Activated naive CD4-positive, alpha-beta T cell treated with anti-CD3 and anti-CD28 coated beads, Interleukin-2, amount 50 U/mL, for 16 hours (primary cell): ENCODE results near the gene HEPH.
"Not testable (repeated sequence)": the region's sequence is repeated elsewhere in the genome, so short reads cannot be mapped to it uniquely, and the experiment has no call there.

Source experiments
- DNase-seq: peaks from one replicate; pipeline ENCODE4 v3.0.0-alpha.2; 2020

The HEPH gene, protein sequence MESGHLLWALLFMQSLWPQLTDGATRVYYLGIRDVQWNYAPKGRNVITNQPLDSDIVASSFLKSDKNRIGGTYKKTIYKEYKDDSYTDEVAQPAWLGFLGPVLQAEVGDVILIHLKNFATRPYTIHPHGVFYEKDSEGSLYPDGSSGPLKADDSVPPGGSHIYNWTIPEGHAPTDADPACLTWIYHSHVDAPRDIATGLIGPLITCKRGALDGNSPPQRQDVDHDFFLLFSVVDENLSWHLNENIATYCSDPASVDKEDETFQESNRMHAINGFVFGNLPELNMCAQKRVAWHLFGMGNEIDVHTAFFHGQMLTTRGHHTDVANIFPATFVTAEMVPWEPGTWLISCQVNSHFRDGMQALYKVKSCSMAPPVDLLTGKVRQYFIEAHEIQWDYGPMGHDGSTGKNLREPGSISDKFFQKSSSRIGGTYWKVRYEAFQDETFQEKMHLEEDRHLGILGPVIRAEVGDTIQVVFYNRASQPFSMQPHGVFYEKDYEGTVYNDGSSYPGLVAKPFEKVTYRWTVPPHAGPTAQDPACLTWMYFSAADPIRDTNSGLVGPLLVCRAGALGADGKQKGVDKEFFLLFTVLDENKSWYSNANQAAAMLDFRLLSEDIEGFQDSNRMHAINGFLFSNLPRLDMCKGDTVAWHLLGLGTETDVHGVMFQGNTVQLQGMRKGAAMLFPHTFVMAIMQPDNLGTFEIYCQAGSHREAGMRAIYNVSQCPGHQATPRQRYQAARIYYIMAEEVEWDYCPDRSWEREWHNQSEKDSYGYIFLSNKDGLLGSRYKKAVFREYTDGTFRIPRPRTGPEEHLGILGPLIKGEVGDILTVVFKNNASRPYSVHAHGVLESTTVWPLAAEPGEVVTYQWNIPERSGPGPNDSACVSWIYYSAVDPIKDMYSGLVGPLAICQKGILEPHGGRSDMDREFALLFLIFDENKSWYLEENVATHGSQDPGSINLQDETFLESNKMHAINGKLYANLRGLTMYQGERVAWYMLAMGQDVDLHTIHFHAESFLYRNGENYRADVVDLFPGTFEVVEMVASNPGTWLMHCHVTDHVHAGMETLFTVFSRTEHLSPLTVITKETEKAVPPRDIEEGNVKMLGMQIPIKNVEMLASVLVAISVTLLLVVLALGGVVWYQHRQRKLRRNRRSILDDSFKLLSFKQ

DNA sequence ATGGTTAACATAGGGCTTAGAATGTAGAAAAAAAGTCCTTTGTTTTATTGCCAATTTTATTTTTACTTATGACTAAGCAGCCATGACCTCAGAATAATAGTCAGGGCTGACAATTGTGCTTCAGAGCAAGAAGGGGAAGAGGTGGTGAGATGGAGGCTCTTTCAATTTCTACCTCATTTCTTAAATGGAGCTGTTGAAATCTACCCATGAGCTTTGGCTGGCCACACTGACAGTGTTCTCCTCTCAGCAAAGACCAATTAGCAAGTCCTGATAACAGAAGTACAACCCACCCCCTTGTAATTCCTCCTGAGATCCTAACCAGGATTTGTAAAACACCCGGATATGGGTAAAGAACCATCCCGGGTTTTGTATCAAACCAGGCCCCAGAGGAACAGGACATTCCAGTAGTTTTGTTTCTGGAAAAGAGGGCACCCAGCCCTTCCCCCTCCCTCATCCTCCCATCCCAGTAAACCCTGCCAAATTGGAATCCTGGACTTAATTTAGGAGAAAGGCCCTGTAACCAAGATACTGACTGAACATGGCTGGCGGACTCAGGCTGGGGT is at the start of gene HEPH:
HEPH (plus strand) TSS at position 399 of the 563 bp plus-strand sequence. CDS start 6,324 bp downstream, outside the sequence.
- DNase-seq, result no peak

DNA sequence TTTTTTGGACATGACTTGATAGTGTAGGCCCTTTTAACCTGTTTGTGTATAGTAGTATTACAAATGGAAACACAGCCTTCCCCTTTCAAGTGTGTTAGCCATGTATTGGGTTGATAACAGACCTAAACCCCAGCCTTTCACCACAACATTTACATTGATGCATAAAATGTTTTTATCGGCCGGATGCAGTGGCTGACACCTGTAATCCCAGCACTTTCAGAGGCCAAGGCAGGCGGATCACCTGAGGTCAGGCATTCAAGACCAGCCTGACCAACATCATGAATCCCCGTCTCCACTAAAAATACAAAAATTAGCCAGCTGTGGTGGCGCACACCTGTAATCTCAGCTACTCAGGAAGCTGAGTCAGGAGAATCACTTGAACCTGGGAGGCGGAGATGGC is 45.3 kb upstream of the HEPH start:
- not testable (repeated sequence) for DNase-seq

DNA sequence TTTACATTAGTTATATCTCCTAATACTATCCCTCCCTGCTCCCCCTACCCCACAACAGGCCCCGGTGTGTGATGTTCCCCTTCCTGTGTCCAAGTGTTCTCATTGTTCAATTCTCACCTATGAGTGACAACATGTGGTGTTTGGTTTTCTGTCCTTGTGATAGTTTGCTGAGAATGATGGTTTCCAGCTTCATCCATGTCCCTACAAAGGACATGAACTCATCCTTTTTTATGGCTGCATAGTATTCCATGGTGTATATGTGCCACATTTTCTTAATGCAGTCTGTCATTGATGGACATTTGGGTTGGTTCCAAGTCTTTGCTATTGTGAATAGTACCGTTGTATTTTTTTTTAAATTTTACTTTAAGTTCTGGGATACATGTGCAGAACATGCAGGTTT is 42.7 kb upstream of the HEPH start:
- not testable (repeated sequence) for DNase-seq

DNA sequence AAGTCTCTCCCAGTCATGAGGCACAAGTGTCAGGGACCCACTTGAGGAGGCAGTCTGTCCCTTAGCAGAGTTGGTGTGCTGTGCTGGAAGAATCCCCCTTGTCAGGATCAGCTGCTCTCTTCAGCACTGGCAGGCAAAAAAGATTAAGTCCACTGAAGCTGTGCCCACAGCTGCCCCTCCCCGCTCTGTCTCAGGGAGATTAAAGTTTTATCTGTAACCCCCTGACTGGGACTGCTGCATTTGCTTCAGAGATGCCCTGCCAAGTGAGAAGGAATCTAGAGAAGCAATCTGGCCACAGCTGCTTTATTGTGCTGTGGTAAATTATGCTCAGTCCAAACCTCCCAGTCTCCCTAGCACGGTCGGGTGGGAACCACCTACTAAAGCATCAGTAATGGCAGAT is 37.4 kb upstream of the HEPH start:
- no peak for DNase-seq

DNA sequence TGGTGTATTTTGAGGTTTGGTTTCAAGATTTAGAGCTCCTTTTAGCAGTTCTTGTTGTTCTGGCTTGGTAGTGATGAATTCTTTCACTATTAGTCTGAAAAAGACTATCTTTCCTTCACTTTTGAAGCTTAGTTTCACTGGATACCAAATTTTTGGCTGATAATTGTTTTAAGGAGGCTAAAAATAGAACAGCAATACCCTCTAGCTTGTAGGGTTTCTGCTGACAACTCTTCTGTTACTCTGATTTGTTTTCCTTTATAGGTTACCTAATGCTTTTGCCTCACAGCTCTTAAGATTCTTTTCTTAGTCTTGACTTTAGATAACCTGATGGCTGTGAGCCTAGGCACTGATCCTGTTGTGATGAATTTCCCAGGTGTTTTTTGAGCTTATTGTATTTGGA is 33.6 kb upstream of the HEPH start:
- no peak for DNase-seq

DNA sequence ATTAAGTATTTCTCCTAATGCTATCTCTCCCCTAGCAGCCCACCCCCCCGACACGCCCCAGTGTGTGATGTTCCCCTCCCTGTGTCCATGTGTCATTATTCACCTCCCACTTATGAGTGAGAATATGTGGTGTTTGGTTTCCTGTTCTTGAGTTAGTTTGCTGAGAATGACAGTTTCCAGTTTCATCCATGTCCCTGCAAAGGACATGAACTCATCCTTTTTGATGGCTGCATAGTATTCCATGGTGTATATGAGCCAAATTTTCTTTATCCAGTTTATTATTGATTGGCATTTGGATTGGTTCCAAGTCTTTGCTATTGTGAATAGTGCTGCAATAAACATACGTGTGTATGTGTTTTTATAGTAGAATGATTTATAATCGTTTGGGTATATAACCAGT is 28.8 kb upstream of the HEPH start:
- DNase-seq, result not testable (repeated sequence)

DNA sequence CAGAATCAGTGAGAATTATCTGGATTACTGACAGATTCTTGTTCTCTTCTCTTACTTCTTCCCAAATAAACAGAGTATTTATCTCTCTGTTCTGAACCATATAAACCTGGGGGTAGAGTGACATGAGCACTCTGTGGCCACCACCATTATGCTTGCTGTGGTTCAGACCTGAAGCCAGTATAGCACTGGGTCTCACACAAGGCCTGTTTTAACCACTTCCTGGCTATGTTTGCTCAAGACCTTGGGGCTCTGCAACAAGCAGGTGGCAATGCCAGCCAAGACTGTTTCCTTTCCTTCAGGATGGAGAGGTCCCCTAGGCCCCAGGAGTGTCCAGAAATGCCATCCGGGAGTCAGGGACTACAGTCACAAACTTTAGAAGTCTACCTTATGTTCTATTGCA is 21.7 kb upstream of the HEPH start:
- no peak for DNase-seq

DNA sequence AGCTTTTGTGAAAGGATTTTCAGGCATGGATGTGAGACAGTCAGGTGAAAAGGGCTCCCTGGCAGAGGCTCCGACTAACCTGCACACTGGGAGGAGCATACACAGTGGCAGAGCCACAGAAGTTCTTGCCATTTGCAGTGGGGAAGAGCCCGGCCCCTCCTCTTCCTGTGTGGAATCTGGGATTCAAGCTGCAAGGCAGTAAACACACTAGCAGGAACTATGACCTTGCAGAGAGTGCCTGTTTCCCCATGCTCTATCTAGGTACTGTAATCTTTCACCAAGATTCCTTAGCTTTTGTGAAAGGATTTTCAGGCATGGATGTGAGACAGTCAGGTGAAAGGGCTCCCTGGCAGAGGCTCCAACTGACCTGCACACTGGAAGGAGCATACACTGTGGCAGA is 19.8 kb upstream of the HEPH start:
- DNase-seq, result no peak

DNA sequence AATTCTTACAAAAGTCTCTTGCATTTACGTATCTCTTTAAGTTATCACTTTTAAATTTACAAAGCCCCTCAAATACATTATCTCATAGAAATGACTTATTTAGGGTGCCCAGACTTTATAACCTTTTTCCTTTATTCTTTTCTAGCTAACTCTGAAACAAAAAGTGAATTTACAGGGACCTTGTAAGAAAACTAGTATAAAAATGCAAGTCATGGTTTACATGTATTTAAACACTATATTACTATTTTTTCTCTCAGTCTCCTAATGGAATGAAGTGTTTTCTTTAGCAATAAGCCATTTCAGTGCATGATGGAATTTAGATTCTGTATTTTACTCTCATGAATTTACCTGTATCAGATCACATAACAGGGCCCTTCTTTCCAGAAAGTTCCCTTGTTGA is 14.5 kb upstream of the HEPH start:
- no peak for DNase-seq

DNA sequence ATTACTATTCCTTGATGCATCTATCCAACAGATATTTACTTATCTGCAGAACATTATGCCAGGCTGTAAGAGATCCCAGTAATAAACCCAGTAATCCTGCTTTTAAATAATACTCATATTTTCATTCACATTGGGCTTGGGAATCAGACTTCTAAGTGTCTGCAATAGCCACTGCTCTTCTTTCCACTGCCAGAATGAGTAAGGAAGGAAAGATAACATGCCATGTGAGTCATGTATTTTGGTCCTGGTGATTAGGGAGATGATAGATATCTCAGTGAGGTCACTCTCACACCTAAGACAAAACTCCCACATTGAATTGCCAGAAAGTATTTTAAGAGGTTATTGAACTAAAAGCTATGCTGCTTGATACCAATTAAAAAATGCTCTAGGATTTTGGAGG is 13.9 kb upstream of the HEPH start:
- DNase-seq, result no peak

DNA sequence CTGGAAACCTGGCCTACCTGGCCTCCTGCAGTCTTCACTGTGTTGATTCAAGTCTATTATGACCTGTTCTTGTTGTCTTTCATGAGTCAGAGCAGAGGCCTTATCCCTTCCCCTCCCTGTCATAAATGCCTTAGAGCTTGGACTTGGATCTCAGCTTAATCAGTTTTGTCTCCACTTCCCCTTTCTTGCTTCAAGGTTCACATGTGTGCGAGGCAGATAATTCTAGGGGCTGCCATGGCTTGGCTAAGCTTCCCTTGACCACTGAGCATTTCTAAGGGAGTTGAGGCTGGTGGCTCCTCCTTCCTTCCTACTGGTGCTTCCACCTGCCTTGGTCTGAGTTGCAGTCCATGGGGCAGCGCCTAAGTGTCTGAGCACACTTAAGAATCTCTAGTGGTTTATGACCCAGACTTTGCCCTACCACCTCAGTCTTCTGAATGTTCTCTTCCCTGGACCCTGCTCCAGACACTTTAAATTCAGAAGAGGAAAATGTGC is 1.7 kb upstream of the HEPH start:
- no peak for DNase-seq

DNA sequence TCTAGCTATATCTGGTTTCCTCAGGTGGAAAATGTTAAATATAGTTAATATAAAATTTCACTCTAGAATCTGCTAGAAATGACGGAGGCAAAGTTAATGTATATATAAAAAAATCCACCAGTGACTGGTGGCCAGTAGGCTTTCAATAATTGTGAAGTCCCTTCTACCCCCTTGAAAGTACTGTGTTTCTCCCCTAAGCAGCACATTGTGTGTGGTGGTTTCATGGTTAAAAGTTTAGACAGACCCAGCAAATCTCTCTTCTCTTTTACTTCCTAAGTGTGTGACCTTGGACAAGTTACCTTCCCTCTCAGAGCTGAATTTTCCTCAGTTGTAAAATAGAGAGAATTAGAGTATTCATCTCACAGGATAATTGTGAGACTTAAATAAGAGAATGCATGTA is 600 bp upstream of the HEPH start:
- no peak for DNase-seq

DNA sequence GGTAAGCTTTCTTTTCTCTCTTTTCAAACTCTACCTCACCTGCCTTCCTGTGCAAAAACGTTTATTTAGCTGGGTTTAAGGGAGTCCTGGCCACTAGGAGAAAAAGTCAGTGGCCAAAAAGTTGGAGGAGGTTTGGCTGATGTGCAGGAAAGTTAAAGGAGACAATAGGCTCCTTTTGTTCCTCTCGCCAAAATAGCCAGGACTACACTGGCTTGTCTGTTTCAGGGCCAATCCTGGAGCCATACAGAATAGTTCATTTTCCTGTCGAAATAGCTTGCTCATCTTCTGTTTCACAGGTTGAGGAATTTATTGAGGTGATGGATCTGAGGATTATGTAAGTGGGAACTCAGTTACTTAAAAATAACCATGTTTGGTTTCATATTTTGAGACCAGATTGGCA is 423 bp downstream of the HEPH start:
- DNase-seq, result no peak

DNA sequence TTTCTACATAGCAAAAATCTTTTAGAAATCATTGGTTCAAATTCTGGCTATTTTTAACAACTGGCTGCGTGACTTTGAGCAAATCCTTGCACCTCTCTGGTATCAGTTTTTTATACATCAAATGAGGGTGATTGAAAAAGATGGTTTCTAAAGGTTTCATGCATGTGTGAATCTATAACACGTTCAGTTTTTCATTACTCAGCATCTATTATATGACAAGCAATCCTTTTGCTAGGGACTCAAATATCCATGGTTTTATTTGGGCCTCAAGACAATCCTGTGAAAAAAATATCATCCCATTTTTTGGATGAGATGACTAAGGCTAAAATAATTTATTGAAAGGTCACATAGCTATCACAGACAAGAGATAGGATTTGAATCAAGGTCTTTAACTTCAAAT is 884 bp downstream of the HEPH start:
- no peak for DNase-seq

DNA sequence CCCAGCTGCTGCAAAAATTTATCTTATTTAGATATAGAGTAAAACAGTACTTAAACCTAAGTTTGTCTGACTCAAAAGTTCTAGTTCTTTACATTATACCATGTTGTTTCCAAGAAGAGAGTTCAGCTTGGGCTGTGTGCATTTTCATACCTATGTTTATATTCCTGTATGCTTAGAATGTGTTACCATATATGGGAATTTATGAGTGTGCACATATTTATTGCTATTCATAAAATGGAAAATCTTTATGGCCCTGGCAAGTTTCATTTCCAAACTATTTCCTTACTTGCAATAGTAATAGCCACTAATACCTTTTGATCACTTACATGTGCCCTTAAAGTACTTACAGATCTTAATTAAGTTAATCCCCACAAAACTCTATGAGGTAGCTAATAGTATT is 2.6 kb downstream of the HEPH start:
- no peak for DNase-seq

DNA sequence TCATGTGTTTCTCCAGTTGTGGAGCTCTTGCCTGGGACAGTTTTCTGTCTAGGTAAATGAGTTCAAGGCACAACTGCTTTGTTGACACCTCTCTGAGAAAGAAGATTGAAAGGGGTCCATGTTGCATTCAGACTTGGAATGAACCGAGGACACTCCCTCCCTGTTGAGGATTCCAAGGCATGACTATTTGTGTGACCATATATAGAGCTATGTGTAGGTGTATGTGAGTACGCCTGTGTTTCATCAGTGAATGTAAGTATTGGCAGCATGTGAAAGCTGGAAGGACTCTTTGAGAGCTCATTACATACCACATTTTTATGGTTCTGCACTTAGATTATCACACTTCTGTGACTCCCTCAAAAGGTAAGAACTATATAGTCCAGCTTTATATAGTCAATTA is 3.4 kb downstream of the HEPH start:
- no peak for DNase-seq

DNA sequence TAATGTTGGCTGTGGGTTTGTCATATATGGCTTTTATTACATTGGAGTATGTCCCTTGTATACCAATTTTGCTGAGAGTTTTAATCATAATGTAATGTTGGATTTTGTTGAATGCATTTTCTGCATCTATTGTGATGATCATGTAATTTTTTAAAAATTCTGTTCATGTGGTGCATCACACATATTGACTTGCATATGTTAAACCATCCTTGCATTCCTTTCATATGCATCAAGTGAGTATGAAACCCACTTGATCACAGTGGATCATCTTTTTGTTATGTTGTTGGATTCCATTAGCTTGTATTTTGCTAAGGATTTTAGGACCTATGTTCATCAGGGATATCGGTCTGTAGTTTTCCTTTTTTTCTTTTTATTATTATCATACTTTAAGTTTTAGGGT is 12.1 kb downstream of the HEPH start:
- no peak for DNase-seq

DNA sequence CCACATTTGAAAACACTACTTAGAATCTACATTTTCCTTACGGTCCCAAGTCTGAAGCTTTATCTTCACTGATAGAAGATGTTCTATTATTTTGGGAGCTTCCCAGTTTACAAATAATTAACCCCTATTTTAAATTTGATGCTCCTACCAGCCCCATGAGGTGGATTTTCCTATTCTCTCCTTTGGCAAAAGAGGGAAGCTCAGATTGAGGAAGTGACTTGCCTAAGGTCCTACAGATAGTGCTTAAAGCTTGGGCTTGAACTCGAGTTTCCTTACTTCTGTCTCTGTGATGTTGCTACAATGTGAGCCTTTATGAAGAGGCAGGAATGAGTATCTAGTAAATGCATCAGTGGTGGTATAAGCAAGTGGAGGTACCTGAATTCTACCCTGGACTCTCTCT is 27.5 kb downstream of the HEPH start:
- no peak for DNase-seq

DNA sequence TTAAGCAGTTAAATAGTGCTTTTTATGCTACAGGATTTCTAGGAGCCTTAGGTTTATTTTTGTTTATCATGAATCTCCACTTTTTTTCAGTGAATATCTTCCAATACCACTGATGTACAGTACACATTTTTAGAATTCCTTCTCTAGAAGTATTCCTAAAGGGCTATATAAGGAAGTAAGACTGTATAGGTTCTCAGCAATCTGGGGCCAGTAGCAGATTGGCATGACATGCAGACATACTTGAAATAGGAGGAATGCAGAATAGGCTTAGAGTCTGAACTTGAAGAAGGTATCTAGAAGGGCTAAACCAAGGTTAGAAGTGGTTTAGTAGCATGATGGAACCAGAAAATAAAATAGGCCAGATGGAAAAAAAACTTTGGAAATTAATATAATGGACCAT is 29.8 kb downstream of the HEPH start:
- DNase-seq, result no peak

DNA sequence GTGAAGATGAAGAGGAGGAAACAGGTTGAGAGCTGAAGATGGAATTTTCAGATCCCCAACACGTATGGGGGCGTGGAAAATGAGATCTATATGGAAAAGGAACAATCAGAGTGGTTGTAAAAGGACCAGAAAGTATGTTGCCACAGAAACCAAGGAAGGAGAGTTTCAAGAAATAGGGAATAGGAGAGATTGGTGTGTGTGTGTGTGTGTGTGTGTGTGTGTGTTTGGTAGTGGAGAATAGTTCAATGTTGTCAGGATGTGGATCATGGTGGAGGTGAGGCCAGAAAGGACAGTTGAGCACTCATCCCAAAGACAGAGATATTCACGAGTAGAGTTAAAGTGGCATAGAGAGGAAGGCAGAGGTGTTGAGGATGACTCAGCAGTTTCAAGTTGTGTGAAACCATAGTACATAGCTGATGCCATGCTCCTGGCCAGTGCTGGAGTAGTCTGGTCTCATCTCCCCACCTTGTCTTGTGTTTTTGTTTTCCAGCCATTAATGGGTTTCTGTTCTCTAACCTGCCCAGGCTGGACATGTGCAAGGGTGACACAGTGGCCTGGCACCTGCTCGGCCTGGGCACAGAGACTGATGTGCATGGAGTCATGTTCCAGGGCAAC is 36.1 kb downstream of the HEPH start:
- no peak for DNase-seq

DNA sequence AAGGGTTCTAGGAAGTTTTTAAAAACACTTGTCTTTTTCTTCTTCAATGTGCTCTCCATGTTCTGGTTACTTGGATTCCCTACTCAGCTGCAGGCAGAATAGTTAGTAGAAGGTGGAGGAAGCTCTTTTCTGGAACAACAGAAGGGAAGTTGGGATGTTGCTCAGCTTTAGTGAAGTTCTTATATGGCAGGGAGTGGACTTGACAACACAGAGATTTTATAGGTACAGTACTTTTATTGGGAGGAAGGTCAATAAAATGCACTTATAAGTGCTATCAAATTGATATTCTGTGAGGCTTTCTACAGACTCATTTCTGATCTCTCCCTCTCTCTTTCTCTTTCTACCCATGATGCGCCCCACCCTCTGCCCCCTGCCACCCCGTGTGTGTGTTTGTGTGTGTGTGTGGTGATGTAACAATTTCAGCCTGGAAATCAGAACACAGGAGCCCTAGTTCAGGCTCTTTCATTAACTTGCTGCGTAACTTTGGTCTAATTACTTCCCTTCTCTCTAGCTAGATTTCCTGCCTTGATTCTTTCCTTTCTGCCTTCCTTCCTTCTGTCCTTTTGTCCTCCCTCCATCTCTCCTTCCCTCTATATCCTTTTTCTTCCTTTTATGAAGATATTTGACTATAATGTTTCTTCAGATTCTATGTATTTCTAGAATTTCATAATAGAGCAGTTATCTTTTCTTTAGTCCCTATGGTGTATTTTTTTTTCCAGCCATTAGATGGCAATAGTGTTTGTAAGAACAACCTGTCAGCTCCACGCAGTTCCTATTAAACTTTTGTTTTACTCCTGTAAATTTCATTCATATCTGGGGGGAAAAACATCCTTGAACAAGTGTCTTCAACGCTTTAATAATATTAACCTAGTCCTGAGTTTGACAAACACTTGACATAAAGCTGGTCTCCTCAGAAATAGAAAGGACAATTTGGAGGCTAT is 37.1 kb downstream of the HEPH start:
- DNase-seq, result no peak
